HCT116 (cell line): Measurements from ENCODE around the gene ADRA1B. TPM values are rescaled to one million over a fixed set of nuclear protein-coding genes. Genes with fewer than 3 reads are reported as not detected.

Experiments used
- ATAC-seq: fragments of 200-7000 bp; cut with Tn5 transposase; 2 replicates; pipeline ENCODE4 v1.9.1; 2020; ENCODE audit warnings: mild to moderate bottlenecking, moderate library complexity
- BruUV-seq: library from RNA; stranded (reverse); fragments of 400-500 nt; replicated peaks from 2 replicates; lab custom pipeline; 2021; lab: Mats Ljungman, UMichigan
- CTCF ChIA-PET: fragments of 300-600 bp; sonication (Branson Sonifier 250); formaldehyde crosslinking; loops from one replicate; lab custom pipeline; 2021; ENCODE audit warnings: antibody characterized with exemption; lab: Charles Lee
- POLR2A ChIA-PET: fragments of 300-600, 350-600 bp; sonication (Branson Sonifier 250); formaldehyde crosslinking; loops from one replicate; lab custom pipeline; 2021; ENCODE audit warnings: antibody characterized with exemption; lab: Charles Lee
- RAD21 ChIA-PET, 2 experiments: fragments of 300-600 bp; sonication (Branson Sonifier 250); formaldehyde crosslinking; loops; one replicate each; lab custom pipeline; 2023; ENCODE audit warnings: low total read pairs in 2 of 2; ENCODE audit not compliant: uncharacterized antibody in 2 of 2, unreplicated experiment in 2 of 2, low non-redundant PET in 1 of 2; lab: Charles Lee
- DNase-seq: peaks from one replicate; pipeline ENCODE4 v3.0.0-alpha.2; 2010; ENCODE audit warnings: low read depth, low spot score
- H2AFZ ChIP-seq: fragments of 200-600 bp; shearing (Covaris generic), sonication (generic); 2 replicates; pipeline ENCODE4 v1.6.1; 2017; ENCODE audit warnings: low read depth, mixed run types, mixed read lengths, antibody characterized with exemption, low read length; ENCODE audit not compliant: poor library complexity, severe bottlenecking
- H3K27ac ChIP-seq: 2 replicates; pipeline ENCODE4 v1.5.1; 2012; ENCODE audit warnings: low read depth, low read length
- H3K27me3 ChIP-seq: fragments of 200-600 bp; sonication (generic); 2 replicates; pipeline ENCODE4 v1.6.1; 2016; ENCODE audit warnings: mixed run types, low read length, mixed read lengths; ENCODE audit not compliant: insufficient read depth
- H3K36me3 ChIP-seq, 2 experiments: fragments of 200-500 bp in 1 of 2; fragments of 200-600 bp in 1 of 2; sonication (Bioruptor generic) in 1 of 2; sonication (generic) in 1 of 2; 2 replicates each; pipeline versions ENCODE4 v1.5.1 to v1.6.1; 2014 to 2016; ENCODE audit warnings: low read length in 2 of 2, inconsistent platforms in 1 of 2, mixed read lengths in 1 of 2, mixed run types in 1 of 2; ENCODE audit not compliant: insufficient read depth in 2 of 2, control insufficient read depth in 1 of 2
- H3K4me1 ChIP-seq, 2 experiments: fragments of 200-600 bp in 1 of 2; sonication (generic) in 1 of 2; 2 replicates each; pipeline versions ENCODE4 v1.5.1 to v1.6.1; 2012 to 2017; ENCODE audit warnings: low read length in 2 of 2, inconsistent platforms in 1 of 2, mild to moderate bottlenecking in 1 of 2, mixed read lengths in 1 of 2, mixed run types in 1 of 2, moderate library complexity in 1 of 2; ENCODE audit not compliant: insufficient read depth in 2 of 2, control insufficient read depth in 1 of 2
- H3K4me2 ChIP-seq: fragments of 200-600 bp; sonication (generic); 2 replicates; pipeline ENCODE4 v1.6.1; 2017; ENCODE audit warnings: mixed run types, low read length, mixed read lengths
- H3K4me3 ChIP-seq, 2 experiments: fragments of 200-600 bp in 1 of 2; sonication (generic) in 1 of 2; replicated peaks in 1 of 2; 2 replicates each; pipeline ENCODE4 v1.5.1; 2011 to 2016; ENCODE audit warnings: low read length in 2 of 2, control low read depth in 1 of 2, low read depth in 1 of 2, mild to moderate bottlenecking in 1 of 2, mixed read lengths in 1 of 2, mixed run types in 1 of 2
- H3K79me2 ChIP-seq: fragments of 200-600 bp; sonication (generic); 2 replicates; pipeline ENCODE4 v1.6.1; 2017; ENCODE audit warnings: mild to moderate bottlenecking, mixed run types, low read length, moderate library complexity, mixed read lengths; ENCODE audit not compliant: insufficient read depth
- H3K9ac ChIP-seq: fragments of 200-600 bp; sonication (generic); 2 replicates; pipeline ENCODE4 v1.6.1; 2016; ENCODE audit warnings: low read length, mixed read lengths
- H3K9me2 ChIP-seq: fragments of 200-600 bp; sonication (generic), shearing (Covaris generic); 2 replicates; pipeline ENCODE4 v1.6.1; 2017; ENCODE audit warnings: mixed run types, mild to moderate bottlenecking, moderate library complexity; ENCODE audit not compliant: insufficient read depth
- H3K9me3 ChIP-seq, 2 experiments: fragments of 200-500 bp in 1 of 2; fragments of 200-600 bp in 1 of 2; sonication (Bioruptor generic) in 1 of 2; sonication (generic) in 1 of 2; 2 replicates each; pipeline ENCODE4 v1.6.1; 2014 to 2017; ENCODE audit warnings: low read length in 2 of 2, mixed read lengths in 2 of 2, inconsistent platforms in 1 of 2, low read depth in 1 of 2, mild to moderate bottlenecking in 1 of 2, mixed run types in 1 of 2, moderate library complexity in 1 of 2; ENCODE audit not compliant: control insufficient read depth in 1 of 2, insufficient read depth in 1 of 2
- H4K20me1 ChIP-seq: fragments of 200-600 bp; sonication (generic), shearing (Covaris generic); 2 replicates; pipeline ENCODE4 v1.6.1; 2017; ENCODE audit warnings: mixed run types, mild to moderate bottlenecking, moderate library complexity; ENCODE audit not compliant: insufficient read depth
- CBX3 ChIP-seq: IDR thresholded peaks from 2 replicates; pipeline ENCODE4 v1.6.1; 2012; ENCODE audit warnings: low read depth
- CEBPB ChIP-seq: IDR thresholded peaks from 2 replicates; pipeline ENCODE4 v1.6.1; 2012; ENCODE audit warnings: low read depth
- CTCF ChIP-seq, 3 experiments: fragments of 200-600 bp in 1 of 3; sonication (generic) in 1 of 3; IDR thresholded peaks in 2 of 3; conservative IDR thresholded peaks in 1 of 3; 2 replicates each; pipeline ENCODE4 v1.5.1; 2012 to 2017; ENCODE audit warnings: low read depth in 2 of 3, low read length in 2 of 3, antibody characterized with exemption in 1 of 3, borderline replicate concordance in 1 of 3, control low read depth in 1 of 3, mild to moderate bottlenecking in 1 of 3, mixed read lengths in 1 of 3, mixed run types in 1 of 3, moderate library complexity in 1 of 3; ENCODE audit not compliant: insufficient read depth in 1 of 3
- EGR1 ChIP-seq: IDR thresholded peaks from 2 replicates; pipeline ENCODE4 v1.6.1; 2012; ENCODE audit warnings: low read depth
- EZH2 ChIP-seq: fragments of 200-600 bp; sonication (generic); IDR thresholded peaks from 2 replicates; pipeline ENCODE4 v1.6.1; 2017; ENCODE audit warnings: antibody characterized with exemption, mixed run types
- FOSL1 ChIP-seq: IDR thresholded peaks from 2 replicates; pipeline ENCODE4 v1.6.1; 2012; ENCODE audit warnings: low read depth
- POLR2A ChIP-seq: IDR thresholded peaks from 2 replicates; pipeline ENCODE4 v1.7.0; 2011; ENCODE audit warnings: borderline replicate concordance; ENCODE audit not compliant: insufficient read depth, insufficient read length; ENCODE audit errors: extremely low read depth
- RAD21 ChIP-seq: IDR thresholded peaks from 2 replicates; pipeline ENCODE4 v1.6.1; 2012; ENCODE audit warnings: low read depth, mild to moderate bottlenecking
- SIN3A ChIP-seq: IDR thresholded peaks from 2 replicates; pipeline ENCODE4 v1.6.1; 2012; ENCODE audit warnings: low read depth
- TCF7L2 ChIP-seq: IDR thresholded peaks from 2 replicates; pipeline ENCODE4 v1.7.0; 2011; ENCODE audit warnings: borderline replicate concordance, inconsistent platforms; ENCODE audit not compliant: insufficient read depth, insufficient read length; ENCODE audit errors: extremely low read depth
- YY1 ChIP-seq: IDR thresholded peaks from 2 replicates; pipeline ENCODE4 v1.6.1; 2011; ENCODE audit warnings: low read length, low read depth, moderate library complexity, mild to moderate bottlenecking; ENCODE audit not compliant: insufficient replicate concordance; ENCODE audit errors: extremely low read depth
- ZBTB33 ChIP-seq: IDR thresholded peaks from 2 replicates; pipeline ENCODE4 v1.6.1; 2011; ENCODE audit warnings: mild to moderate bottlenecking, low read length, moderate library complexity; ENCODE audit not compliant: insufficient replicate concordance; ENCODE audit errors: extremely low read depth
- ZFX ChIP-seq: fragments of 450-650 bp; IDR thresholded peaks from 2 replicates; pipeline ENCODE4 v1.6.1; 2017
- ZNF274 ChIP-seq: fragments of 200-500 bp; sonication (Bioruptor generic); IDR thresholded peaks from 2 replicates; pipeline ENCODE4 v1.6.1; 2014; ENCODE audit warnings: mild to moderate bottlenecking, low read depth, low read length, inconsistent platforms
- intact Hi-C: fragments of 100-400 bp; cut with micrococcal nuclease; formaldehyde crosslinking; loops from 2 replicates; pipeline ENCODE4 v1.10.0; 2022
- total RNA-seq: library from RNA; stranded (reverse); gene quantifications from one replicate; pipeline ENCODE4 v1.2.1, GENCODE V29; 2021; ENCODE audit not compliant: unreplicated experiment
- TF ChIP-seq, protein P1 (sequence below): IDR thresholded peaks from 2 replicates; pipeline ENCODE4 v1.6.1; 2012
- TF ChIP-seq, protein P2 (sequence below): IDR thresholded peaks from 2 replicates; pipeline ENCODE4 v1.6.1; 2012

The ADRA1B gene
- total RNA-seq, 1 experiment from 2014 or later, result not detected

GRCh38 chr5:159936686-159937329, 20.5 kb downstream of the ADRA1B start:
- BruUV-seq, result no TSS peak
- DNase-seq, result no peak
- H2AFZ ChIP-seq, result no peak overlapping the region
- no peaks in the 10 kb centered on the region for H4K20me1 ChIP-seq
- no peaks in the 10 kb centered on the region for H3K36me3 ChIP-seq
- ATAC-seq, result no peak
- no peak overlapping the region for H3K4me3 ChIP-seq
- ChIA-PET RAD21 (no interaction called here), CTCF (no interaction called here), POLR2A (no interaction called here)
- no peak overlapping the region for H3K27ac ChIP-seq
- H3K9ac ChIP-seq, result no peak overlapping the region
- no peaks in the 10 kb centered on the region for H3K79me2 ChIP-seq
- TF ChIP-seq, protein P1, sequence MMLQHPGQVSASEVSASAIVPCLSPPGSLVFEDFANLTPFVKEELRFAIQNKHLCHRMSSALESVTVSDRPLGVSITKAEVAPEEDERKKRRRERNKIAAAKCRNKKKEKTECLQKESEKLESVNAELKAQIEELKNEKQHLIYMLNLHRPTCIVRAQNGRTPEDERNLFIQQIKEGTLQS, result no peak
- TF ChIP-seq EGR1, result no peak
- no peak for TF ChIP-seq CTCF (IDR thresholded peaks at IDR 0.05 in 2 of 3, conservative IDR thresholded peaks at IDR 0.05 in 1 of 3; ENCODE audit: borderline replicate concordance in 1 of 3, insufficient read depth in 1 of 3, low read depth in 2 of 3, low read length in 2 of 3)
- TF ChIP-seq ZBTB33, result no peak
- no peak for TF ChIP-seq CEBPB
- TF ChIP-seq FOSL1, result no peak
- no peak for TF ChIP-seq CBX3
- TF ChIP-seq SIN3A, result no peak
- no peak for TF ChIP-seq ZNF274
- TF ChIP-seq TCF7L2, result no peak
- no peak for TF ChIP-seq YY1
- TF ChIP-seq EZH2, result no peak
- TF ChIP-seq, protein P2, sequence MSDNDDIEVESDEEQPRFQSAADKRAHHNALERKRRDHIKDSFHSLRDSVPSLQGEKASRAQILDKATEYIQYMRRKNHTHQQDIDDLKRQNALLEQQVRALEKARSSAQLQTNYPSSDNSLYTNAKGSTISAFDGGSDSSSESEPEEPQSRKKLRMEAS, result no peak
- no peak for TF ChIP-seq RAD21
- no peak for TF ChIP-seq ZFX
- TF ChIP-seq POLR2A, result no peak
- no peaks in the 10 kb centered on the region for H3K9me2 ChIP-seq
- H3K4me1 ChIP-seq, result no peaks in the 10 kb centered on the region
- intact Hi-C loops, result no loop called here
- no peaks in the 10 kb centered on the region for H3K9me3 ChIP-seq
- no peaks in the 10 kb centered on the region for H3K27me3 ChIP-seq
- H3K4me2 ChIP-seq, result no peak overlapping the region
